ENCODE results near the gene RSRP1.
"Not testable (repeated sequence)": the region's sequence is repeated elsewhere in the genome, so short reads cannot be mapped to it uniquely, and the experiment has no call there.

GRCh38 chr1:25268143-25268760, 21.0 kb upstream of the RSRP1 start:
- TF ChIP-seq, protein P1, sequence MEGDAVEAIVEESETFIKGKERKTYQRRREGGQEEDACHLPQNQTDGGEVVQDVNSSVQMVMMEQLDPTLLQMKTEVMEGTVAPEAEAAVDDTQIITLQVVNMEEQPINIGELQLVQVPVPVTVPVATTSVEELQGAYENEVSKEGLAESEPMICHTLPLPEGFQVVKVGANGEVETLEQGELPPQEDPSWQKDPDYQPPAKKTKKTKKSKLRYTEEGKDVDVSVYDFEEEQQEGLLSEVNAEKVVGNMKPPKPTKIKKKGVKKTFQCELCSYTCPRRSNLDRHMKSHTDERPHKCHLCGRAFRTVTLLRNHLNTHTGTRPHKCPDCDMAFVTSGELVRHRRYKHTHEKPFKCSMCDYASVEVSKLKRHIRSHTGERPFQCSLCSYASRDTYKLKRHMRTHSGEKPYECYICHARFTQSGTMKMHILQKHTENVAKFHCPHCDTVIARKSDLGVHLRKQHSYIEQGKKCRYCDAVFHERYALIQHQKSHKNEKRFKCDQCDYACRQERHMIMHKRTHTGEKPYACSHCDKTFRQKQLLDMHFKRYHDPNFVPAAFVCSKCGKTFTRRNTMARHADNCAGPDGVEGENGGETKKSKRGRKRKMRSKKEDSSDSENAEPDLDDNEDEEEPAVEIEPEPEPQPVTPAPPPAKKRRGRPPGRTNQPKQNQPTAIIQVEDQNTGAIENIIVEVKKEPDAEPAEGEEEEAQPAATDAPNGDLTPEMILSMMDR (IDR thresholded peaks at IDR 0.05), result not testable (repeated sequence)
- not testable (repeated sequence) for TF ChIP-seq EZH2 (IDR thresholded peaks at IDR 0.05; ENCODE audit: borderline replicate concordance, insufficient read depth, low read depth, low read length, poor library complexity, severe bottlenecking)
